Ramos (cell line): ENCODE measurements around the gene MAP4.

Experiments used
- in situ Hi-C: fragments of 300-500 bp; cut with MboI; formaldehyde crosslinking; loops from one replicate; pipeline ENCODE4 v1.14.3; 2022; ENCODE audit warnings: low sequenced_read_pairs; ENCODE audit not compliant: unreplicated experiment

Gene MAP4

GRCh38 chr3:47976135-47976732 lies 40.0 kb downstream of the MAP4 start:
- in situ Hi-C loops: no loop called here

GRCh38 chr3:47974974-47975470 lies 41.2 kb downstream of the MAP4 start:
- in situ Hi-C loops: no loop called here

GRCh38 chr3:47971081-47971480 lies 45.1 kb downstream of the MAP4 start:
- in situ Hi-C loops: no loop called here

GRCh38 chr3:47964740-47965139 lies 51.5 kb downstream of the MAP4 start:
- in situ Hi-C loops: no loop called here

GRCh38 chr3:47961815-47962606 lies 54.2 kb downstream of the MAP4 start:
- in situ Hi-C loops: no loop called here

GRCh38 chr3:47961036-47961435 lies 55.2 kb downstream of the MAP4 start:
- in situ Hi-C loops: no loop called here

- in situ Hi-C loops: no loop called here
These were observed 59.7 kb downstream of the MAP4 start for GRCh38 chr3:47956521-47956920.

GRCh38 chr3:47954567-47954966 lies 61.6 kb downstream of the MAP4 start:
- in situ Hi-C loops: no loop called here

- in situ Hi-C loops: no loop called here
These were observed 65.6 kb downstream of the MAP4 start for GRCh38 chr3:47950453-47951169.

GRCh38 chr3:47949979-47950378 lies 66.2 kb downstream of the MAP4 start:
- in situ Hi-C loops: no loop called here

GRCh38 chr3:47940232-47940631 lies 76.0 kb downstream of the MAP4 start:
- in situ Hi-C loops: no loop called here

- in situ Hi-C loops: no loop called here
These were observed 83.8 kb downstream of the MAP4 start for GRCh38 chr3:47932421-47932820.

- in situ Hi-C loops: no loop called here
These were observed 85.2 kb downstream of the MAP4 start for GRCh38 chr3:47930979-47931378.

- in situ Hi-C loops: no loop called here
These were observed 99.5 kb downstream of the MAP4 start for GRCh38 chr3:47916696-47917095.

GRCh38 chr3:47916201-47916600 lies 100.0 kb downstream of the MAP4 start:
- in situ Hi-C loops: no loop called here

- in situ Hi-C loops: no loop called here
These were observed 104.2 kb downstream of the MAP4 start for GRCh38 chr3:47912006-47912504.

GRCh38 chr3:47910777-47911440 lies 105.3 kb downstream of the MAP4 start:
- in situ Hi-C loops: no loop called here

GRCh38 chr3:47910233-47910632 lies 106.0 kb downstream of the MAP4 start:
- in situ Hi-C loops: no loop called here

- in situ Hi-C loops: no loop called here
These were observed 106.6 kb downstream of the MAP4 start for GRCh38 chr3:47909607-47910006.

GRCh38 chr3:47908744-47909143 lies 107.5 kb downstream of the MAP4 start:
- in situ Hi-C loops: no loop called here
